ENCODE measurements around the gene TPK1. TPM values are rescaled to one million over a fixed set of nuclear protein-coding genes. Genes with fewer than 3 reads are reported as not detected.

TPK1 gene
- total RNA-seq, 1 experiment from 2014 or later, result 3.1 TPM

GRCh38 chr7:144403102-144403501, 432.8 kb downstream of the TPK1 start:
- H2BK12ac ChIP-seq (ENCODE audit: insufficient read length, low read depth, low read length), result no peak overlapping the region
- no peak overlapping the region for H3T11ph ChIP-seq (ENCODE audit: low read length)
- H3K23ac ChIP-seq (ENCODE audit: insufficient read length, low read depth, low read length), result no peak overlapping the region
- H2BK5ac ChIP-seq (ENCODE audit: insufficient read length, low read length), result no peak overlapping the region
- H4K8ac ChIP-seq (replicated peaks; ENCODE audit: insufficient read length, low read depth, low read length), result no peak overlapping the region
- Mint-ChIP-seq H3K4me1 (peaks cover 9 to 10% of the 10 kb centered on the region in 2 experiments), H3K27me3 (ENCODE audit: low read depth) (peaks cover 1% of the 10 kb centered on the region), H3K36me3 (ENCODE audit: insufficient read depth in 1 of 3, low read depth in 3 of 3) (no peaks in the 10 kb centered on the region), H3K27ac (no peak overlapping the region; a peak in 1 of 7 replicates), H3K4me3 (no peak overlapping the region), H3K9me3 (no peaks in the 10 kb centered on the region)
- H3K79me1 ChIP-seq (ENCODE audit: insufficient read depth, low read depth, low read length, poor library complexity, severe bottlenecking), result no peaks in the 10 kb centered on the region
- no peak overlapping the region for H3K9ac ChIP-seq (ENCODE audit: extremely low read depth, insufficient read length, low read length)
- no peaks in the 10 kb centered on the region for H3K23me2 ChIP-seq (ENCODE audit: insufficient read length, low read depth, low read length, poor library complexity, severe bottlenecking)
- no peak overlapping the region for H3K27ac ChIP-seq (ENCODE audit: insufficient read length, low read depth, low read length)
- no peaks in the 10 kb centered on the region for H3K9me3 ChIP-seq (ENCODE audit: control insufficient read depth, low read depth, low read length)
- H4K91ac ChIP-seq (ENCODE audit: insufficient read length, low read depth, low read length), result no peak overlapping the region
- DNase-seq, result no peak
- H3K4ac ChIP-seq (ENCODE audit: low read depth, low read length), result no peak overlapping the region
- H2AK5ac ChIP-seq (ENCODE audit: insufficient read length, low read length), result no peak overlapping the region
- WGBS (ENCODE audit: extremely low coverage, insufficient read length, low lambda C conversion rate), result no CpG with 5 or more reads among the region's 11 CpGs
- no peak overlapping the region for H3K4me2 ChIP-seq (ENCODE audit: insufficient read depth, insufficient read length, low read length)
- TF ChIP-seq CTCF (conservative IDR thresholded peaks at IDR 0.05), result no peak
- no peaks in the 10 kb centered on the region for H3K27me3 ChIP-seq (ENCODE audit: insufficient read depth, low read length)
- H3K14ac ChIP-seq (ENCODE audit: insufficient read depth, low read length), result no peak overlapping the region
- H2BK15ac ChIP-seq (ENCODE audit: low read depth, low read length), result no peak overlapping the region
- no peaks in the 10 kb centered on the region for H3K79me2 ChIP-seq (ENCODE audit: insufficient read depth, low read length)
- H3K18ac ChIP-seq (ENCODE audit: insufficient read length, low read depth, low read length), result no peak overlapping the region
- no peaks in the 10 kb centered on the region for H4K20me1 ChIP-seq (ENCODE audit: control insufficient read depth, insufficient read depth, insufficient read length)
- H3K4me1 ChIP-seq (ENCODE audit: insufficient read depth, low read length), result no peaks in the 10 kb centered on the region
- H2BK120ac ChIP-seq (ENCODE audit: low read depth, low read length, poor library complexity, severe bottlenecking), result no peak overlapping the region
- no peak overlapping the region for H3K56ac ChIP-seq (ENCODE audit: insufficient read length, low read depth, low read length)
- no peak overlapping the region for H2BK20ac ChIP-seq (ENCODE audit: low read depth, low read length, poor library complexity, severe bottlenecking)
- H2AFZ ChIP-seq (ENCODE audit: low read length), result no peak overlapping the region
- H4K5ac ChIP-seq (ENCODE audit: insufficient read length, low read depth, low read length), result no peak overlapping the region

All from H9 (cell line).